GM23338 (cell line): ENCODE results near the gene PSD4.

ENCODE experiments used
- CREB1 ChIP-seq: fragments of 250-450 bp; sonication (Bioruptor Pico); IDR thresholded peaks from 2 replicates; pipeline ENCODE4 v1.5.0; 2020; ENCODE audit warnings: low read depth, mild to moderate bottlenecking, moderate library complexity
- CTCF ChIP-seq, 2 experiments: fragments of 200-600 bp in 1 of 2; sonication (generic) in 1 of 2; conservative IDR thresholded peaks; 2 replicates each; pipeline versions ENCODE4 v1.5.1 to v1.6.1; 2016 to 2017; ENCODE audit warnings: antibody characterized with exemption in 2 of 2, low read depth in 2 of 2, mild to moderate bottlenecking in 2 of 2, moderate library complexity in 1 of 2
- ETS1 ChIP-seq: IDR thresholded peaks from 2 replicates; pipeline ENCODE4 v1.6.1; 2016; ENCODE audit warnings: antibody characterized with exemption
- EZH2 ChIP-seq: fragments of 200-600 bp; sonication (generic); IDR thresholded peaks from one replicate; pipeline ENCODE4 v1.8.0; 2017; ENCODE audit warnings: antibody characterized with exemption, mild to moderate bottlenecking, low read depth; ENCODE audit not compliant: unreplicated experiment
- EZH2phosphoT487 ChIP-seq: fragments of 200-600 bp; sonication (generic); IDR thresholded peaks from one replicate; pipeline ENCODE4 v1.8.1; 2018; ENCODE audit warnings: antibody characterized with exemption; ENCODE audit not compliant: unreplicated experiment
- JUNB ChIP-seq: IDR thresholded peaks from one replicate; pipeline ENCODE4 v1.6.1; 2016; ENCODE audit warnings: antibody characterized with exemption; ENCODE audit not compliant: unreplicated experiment
- POLR2AphosphoS5 ChIP-seq: IDR thresholded peaks from 2 replicates; pipeline ENCODE4 v1.6.1; 2016; ENCODE audit warnings: antibody characterized with exemption, low read depth
- STAT1 ChIP-seq: IDR thresholded peaks from one replicate; pipeline ENCODE4 v1.6.1; 2016; ENCODE audit warnings: antibody characterized with exemption; ENCODE audit not compliant: unreplicated experiment
- ZNF114 ChIP-seq: fragments of 250-450 bp; sonication (Bioruptor Pico); IDR thresholded peaks from 2 replicates; pipeline ENCODE4 v1.5.0; 2020; ENCODE audit warnings: mild to moderate bottlenecking, moderate library complexity
- ZNF331 ChIP-seq: fragments of 250-450 bp; sonication (Bioruptor Pico); IDR thresholded peaks from 2 replicates; pipeline ENCODE4 v1.5.0; 2020; ENCODE audit warnings: low read depth, mild to moderate bottlenecking, moderate library complexity
- ZNF462 ChIP-seq: fragments of 250-450 bp; sonication (Bioruptor Pico); IDR thresholded peaks from 2 replicates; pipeline ENCODE4 v1.5.0; 2020; ENCODE audit warnings: mild to moderate bottlenecking, moderate library complexity

- TF ChIP-seq CTCF (conservative IDR thresholded peaks at IDR 0.05; ENCODE audit: low read depth in 2 of 2) = no peak
- no peak for TF ChIP-seq JUNB
- no peak for TF ChIP-seq EZH2
- TF ChIP-seq EZH2phosphoT487 = no peak
- TF ChIP-seq ETS1 = no peak
- no peak for TF ChIP-seq ZNF462
- no peak for TF ChIP-seq POLR2AphosphoS5
- no peak for TF ChIP-seq CREB1 (CRISPR knock-in tag)
- no peak for TF ChIP-seq STAT1
- no peak for TF ChIP-seq ZNF331 (CRISPR knock-in tag)
- no peak for TF ChIP-seq ZNF114 (CRISPR knock-in tag)
Observed at GRCh38 chr2:113229795-113230194, 56.0 kb downstream of the PSD4 start.
